Kidney epithelial cell (primary cell): Measurements from ENCODE around the gene KRT73. TPM values are rescaled to one million over a fixed set of nuclear protein-coding genes. Genes with fewer than 3 reads are reported as not detected.

Experiments used
- DNase-seq: peaks from one replicate; pipeline ENCODE4 v3.0.0-alpha.2; 2010; ENCODE audit warnings: low read depth
- H3K27me3 ChIP-seq: 2 replicates; pipeline ENCODE4 v1.6.0; 2011; ENCODE audit warnings: low read length; ENCODE audit not compliant: control insufficient read depth, insufficient read depth
- H3K36me3 ChIP-seq: 2 replicates; pipeline ENCODE4 v1.5.1; 2011; ENCODE audit warnings: low read length; ENCODE audit not compliant: control insufficient read depth, insufficient read depth
- H3K4me3 ChIP-seq: 2 replicates; pipeline ENCODE4 v1.5.1; 2011; ENCODE audit warnings: low read depth, mild to moderate bottlenecking, control low read depth, low read length
- total RNA-seq: library from RNA; depleted of rRNA; stranded (reverse); fragments of >200 nt; gene quantifications from 2 replicates; pipeline ENCODE4 v1.2.3, GENCODE V29; 2015
- TF ChIP-seq, protein P1 (sequence below): IDR thresholded peaks from 2 replicates; pipeline ENCODE4 v1.5.1; 2011; ENCODE audit warnings: mild to moderate bottlenecking, moderate library complexity, low read length, control low read depth, inconsistent platforms; ENCODE audit not compliant: insufficient read depth, poor library complexity, severe bottlenecking

Gene KRT73
- total RNA-seq, 1 donor from 2014 or later, result not detected

DNA sequence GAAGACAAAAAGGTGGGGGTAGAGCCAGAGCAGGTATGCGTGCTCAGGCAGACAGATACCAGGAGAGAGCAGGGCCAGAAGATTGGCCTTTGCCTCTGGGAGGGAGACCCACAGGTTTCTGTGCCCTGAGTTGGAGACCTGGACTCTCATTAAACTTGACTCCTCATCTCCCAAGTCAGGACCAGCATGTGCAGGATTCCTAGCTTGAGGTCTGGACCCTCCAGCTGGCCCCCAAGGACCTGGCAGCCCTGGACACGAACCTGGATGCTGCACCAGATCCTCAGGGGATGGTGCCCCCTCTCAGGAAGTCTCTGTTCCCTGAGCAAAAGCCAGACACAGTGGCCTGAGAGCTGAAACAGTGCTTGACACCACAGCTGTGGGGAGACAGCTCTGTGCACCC, 10.5 kb upstream of the KRT73 start:
- TF ChIP-seq, protein P1, sequence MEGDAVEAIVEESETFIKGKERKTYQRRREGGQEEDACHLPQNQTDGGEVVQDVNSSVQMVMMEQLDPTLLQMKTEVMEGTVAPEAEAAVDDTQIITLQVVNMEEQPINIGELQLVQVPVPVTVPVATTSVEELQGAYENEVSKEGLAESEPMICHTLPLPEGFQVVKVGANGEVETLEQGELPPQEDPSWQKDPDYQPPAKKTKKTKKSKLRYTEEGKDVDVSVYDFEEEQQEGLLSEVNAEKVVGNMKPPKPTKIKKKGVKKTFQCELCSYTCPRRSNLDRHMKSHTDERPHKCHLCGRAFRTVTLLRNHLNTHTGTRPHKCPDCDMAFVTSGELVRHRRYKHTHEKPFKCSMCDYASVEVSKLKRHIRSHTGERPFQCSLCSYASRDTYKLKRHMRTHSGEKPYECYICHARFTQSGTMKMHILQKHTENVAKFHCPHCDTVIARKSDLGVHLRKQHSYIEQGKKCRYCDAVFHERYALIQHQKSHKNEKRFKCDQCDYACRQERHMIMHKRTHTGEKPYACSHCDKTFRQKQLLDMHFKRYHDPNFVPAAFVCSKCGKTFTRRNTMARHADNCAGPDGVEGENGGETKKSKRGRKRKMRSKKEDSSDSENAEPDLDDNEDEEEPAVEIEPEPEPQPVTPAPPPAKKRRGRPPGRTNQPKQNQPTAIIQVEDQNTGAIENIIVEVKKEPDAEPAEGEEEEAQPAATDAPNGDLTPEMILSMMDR, result no peak
- no peak for DNase-seq

DNA sequence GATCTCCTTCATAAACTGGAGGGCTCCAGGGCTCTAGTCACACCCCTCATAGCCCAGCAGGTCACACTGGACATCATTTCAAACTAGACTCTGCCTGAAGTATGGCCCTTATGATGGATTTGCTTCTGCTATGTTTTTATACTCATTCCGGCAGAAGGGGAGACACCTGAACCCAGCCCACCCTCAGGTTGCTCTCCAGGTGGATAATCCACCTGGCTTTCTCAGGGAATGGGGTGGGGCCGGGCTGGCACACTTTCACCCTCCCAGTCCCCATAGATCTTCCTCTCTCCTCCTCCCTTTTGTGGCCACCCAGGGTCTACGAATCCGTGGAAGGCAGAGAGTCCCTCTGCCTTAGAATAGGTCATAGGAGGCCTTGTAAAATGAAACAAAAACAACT, 9.8 kb upstream of the KRT73 start:
- DNase-seq, result no peak
- no peak overlapping the region for H3K4me3 ChIP-seq
- TF ChIP-seq, protein P1, result no peak

More for the DNA sequence above, 10.5 kb upstream of the KRT73 start:
- Histone ChIP-seq H3K36me3 (no peaks in the 10 kb centered on the region), H3K4me3 (no peak overlapping the region), H3K27me3 (peaks cover 3% of the 10 kb centered on the region)

DNA sequence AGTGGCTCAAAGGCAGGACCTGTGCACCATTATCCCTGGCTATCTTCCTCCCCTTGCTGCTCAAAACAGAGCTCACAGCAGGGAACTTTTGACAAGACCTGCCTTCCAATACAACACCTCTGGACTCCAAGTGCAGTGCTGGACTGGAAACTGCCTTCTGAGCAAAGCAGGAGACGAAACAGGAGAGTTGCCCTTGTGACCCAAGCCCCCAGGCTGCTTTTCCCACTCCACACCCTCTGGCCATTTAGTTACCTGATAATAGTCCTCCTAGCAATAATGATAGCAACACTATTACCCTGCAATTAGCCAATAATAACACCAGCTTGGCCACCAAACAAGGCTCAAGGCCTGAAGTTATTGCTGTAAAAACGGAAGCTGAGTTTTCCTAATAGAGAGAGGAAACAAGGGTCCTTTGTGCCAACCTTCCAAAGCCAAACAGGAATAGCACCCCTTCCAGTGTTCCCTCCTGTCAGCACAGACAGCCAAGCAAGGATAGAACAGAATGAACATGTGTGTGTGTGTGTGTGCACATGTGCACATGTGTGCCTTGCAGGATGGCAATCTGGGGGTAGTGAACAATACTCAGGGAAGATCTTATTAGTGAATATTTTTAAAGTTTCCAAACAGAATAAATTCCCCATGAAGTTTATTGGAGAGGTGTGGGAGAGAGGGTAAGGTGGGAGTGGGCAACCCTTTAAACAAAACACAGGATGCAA, 9.2 kb upstream of the KRT73 start:
- TF ChIP-seq, protein P1, result no peak
- Histone ChIP-seq H3K36me3 (no peaks in the 10 kb centered on the region), H3K4me3 (no peak overlapping the region), H3K27me3 (peaks cover 3% of the 10 kb centered on the region)
- no peak for DNase-seq

More for the DNA sequence above, 9.8 kb upstream of the KRT73 start:
- Histone ChIP-seq H3K36me3 (no peaks in the 10 kb centered on the region), H3K27me3 (peaks cover 3% of the 10 kb centered on the region)

DNA sequence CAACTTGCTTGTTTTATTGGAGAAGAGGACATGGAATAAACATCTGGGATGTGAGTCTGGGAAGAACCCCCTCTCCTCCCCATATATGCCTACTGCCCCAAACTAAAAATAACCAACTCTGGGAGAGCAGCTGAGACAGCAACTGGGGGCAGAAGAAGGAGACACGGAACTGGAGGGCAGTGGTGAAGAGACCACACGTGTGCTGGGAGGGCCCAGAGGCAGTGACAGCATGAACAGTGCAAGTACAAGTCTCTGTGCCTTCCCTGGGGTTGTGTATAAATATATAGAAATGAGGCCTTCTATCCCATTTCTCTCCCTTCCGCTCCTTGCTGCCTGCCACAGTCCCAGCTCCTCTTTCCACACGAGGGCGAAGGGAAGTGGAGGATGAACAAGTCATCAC, 4.0 kb upstream of the KRT73 start:
- H3K27me3 ChIP-seq, result peaks cover 5% of the 10 kb centered on the region

DNA sequence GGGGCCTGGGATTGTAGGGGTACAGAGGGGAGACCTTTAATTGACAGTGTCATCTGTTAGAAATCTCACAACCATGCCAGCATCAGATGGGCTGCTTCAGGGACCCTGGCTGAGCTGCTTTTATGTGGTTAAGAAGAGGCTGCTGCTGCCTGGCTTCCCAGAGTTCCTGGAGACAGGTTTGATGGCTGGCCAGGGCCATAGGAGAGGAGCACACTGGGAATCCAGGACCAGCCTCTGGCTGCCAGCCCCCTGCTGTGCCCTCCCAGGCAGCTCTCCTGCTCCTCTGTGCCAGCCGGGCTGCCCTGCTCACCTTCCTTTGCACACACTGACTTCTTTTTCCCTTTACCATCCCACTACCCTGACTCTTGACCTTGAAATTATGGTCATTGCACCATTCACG, 507 bp upstream of the KRT73 start:
- TF ChIP-seq, protein P1, result no peak
- Histone ChIP-seq H3K36me3 (no peaks in the 10 kb centered on the region), H3K4me3 (no peak overlapping the region), H3K27me3 (peaks cover 9% of the 10 kb centered on the region)
- no peak for DNase-seq

More for the DNA sequence above, 4.0 kb upstream of the KRT73 start:
- no peak for DNase-seq
- TF ChIP-seq, protein P1, result no peak
- no peak overlapping the region for H3K4me3 ChIP-seq
- H3K36me3 ChIP-seq, result no peaks in the 10 kb centered on the region

DNA sequence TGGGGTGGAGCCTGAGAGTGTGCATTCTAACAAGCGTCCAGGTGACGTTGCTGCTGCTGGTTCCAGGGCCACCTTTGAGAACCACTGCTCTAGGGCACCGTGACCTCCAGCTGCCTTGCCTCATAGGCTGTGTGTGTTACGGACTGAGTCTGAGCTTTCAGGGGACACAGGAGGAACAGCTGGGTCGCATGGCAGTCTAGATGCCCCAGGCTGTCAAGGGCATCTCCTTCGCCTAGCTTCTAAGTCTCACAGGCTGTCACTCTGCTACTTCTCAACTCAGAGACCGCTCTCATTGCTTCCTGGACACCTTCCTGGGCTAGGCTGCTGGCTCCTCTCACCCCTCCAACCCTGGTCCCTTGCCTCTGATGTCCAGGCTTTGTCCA, 965 bp downstream of the KRT73 start:
- Histone ChIP-seq H3K27me3 (peaks cover 8% of the 10 kb centered on the region), H3K4me3 (no peak overlapping the region), H3K36me3 (no peaks in the 10 kb centered on the region)
- no peak for DNase-seq
- TF ChIP-seq, protein P1, result no peak
